NT2/D1 (cell line): Measurements from ENCODE around the gene ANKRD45.

Experiments used
- SUZ12 ChIP-seq: IDR thresholded peaks from 2 replicates; pipeline ENCODE4 v1.6.1; 2011; ENCODE audit not compliant: insufficient read length, insufficient read depth; ENCODE audit errors: extremely low read depth
- YY1 ChIP-seq: IDR thresholded peaks from 2 replicates; pipeline ENCODE4 v1.6.1; 2011; ENCODE audit not compliant: insufficient read length, insufficient read depth
- ZNF274 ChIP-seq: IDR thresholded peaks from 2 replicates; pipeline ENCODE4 v1.6.1; 2011; ENCODE audit warnings: mild to moderate bottlenecking, low read depth, low read length

DNA sequence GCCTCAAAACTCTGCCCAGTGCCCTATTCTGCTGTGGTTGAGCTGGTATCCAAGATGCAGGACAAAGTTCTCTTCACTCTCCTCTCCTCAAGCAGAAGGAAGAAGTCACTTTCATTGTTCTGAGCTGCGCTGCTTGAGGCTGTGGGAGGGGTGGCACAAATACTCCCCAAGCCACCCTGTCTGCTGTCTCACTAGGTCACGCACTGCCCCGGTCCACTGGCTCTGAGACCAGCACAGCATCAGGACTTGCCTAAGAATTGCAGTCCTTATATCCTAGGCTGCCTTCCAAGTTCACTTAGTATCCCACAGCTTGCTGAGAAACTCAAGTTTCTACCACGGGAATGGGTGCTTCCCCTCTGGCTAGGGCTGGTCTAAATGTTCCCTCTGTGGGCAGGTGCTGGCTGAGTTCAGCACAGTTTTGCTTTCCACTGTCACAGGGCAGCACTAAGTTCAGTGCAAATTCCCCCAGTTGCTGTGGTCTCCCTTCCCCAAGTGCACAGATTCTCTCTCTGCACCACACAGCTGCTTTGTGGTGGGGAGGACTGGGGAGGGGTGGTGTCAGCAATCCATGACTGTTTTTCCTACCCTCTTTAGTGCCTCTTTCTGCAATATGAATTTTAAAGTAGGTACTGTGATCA lies 99.2 kb downstream of the ANKRD45 start:
- TF ChIP-seq YY1 = no peak
- TF ChIP-seq ZNF274 = no peak
- TF ChIP-seq SUZ12 = no peak
